Right ventricle myocardium inferior (tissue), 1 donor: Measurements from ENCODE around the gene GYS1. TPM values are rescaled to one million over a fixed set of nuclear protein-coding genes. Genes with fewer than 3 reads are reported as not detected.
A peak's percentile ranks its signal among the peaks of the same experiment; 100 is the strongest.
"Not testable (repeated sequence)": the region's sequence is repeated elsewhere in the genome, so short reads cannot be mapped to it uniquely, and the experiment has no call there.

Experiments
- ATAC-seq: fragments of 200-7000 bp; cut with Tn5 transposase; one replicate; pipeline ENCODE4 v1.9.1; 2020; ENCODE audit warnings: mild to moderate bottlenecking, moderate library complexity
- DNase-seq: peaks from one replicate; pipeline ENCODE4 v3.0.0; 2021; ENCODE audit errors: missing footprints
- intact Hi-C: fragments of 100-400 bp; cut with DNase I; formaldehyde crosslinking; loops from one replicate; pipeline ENCODE4 v1.11.0; 2022
- total RNA-seq: library from RNA; stranded (reverse); fragmentation: NEBNext Ultra II Directional; extraction: Animal tissue kit (Norgen Biotek cat#: 25700); gene quantifications from one replicate; pipeline ENCODE4 v1.2.1, GENCODE V29; 2021
- donor health status: DM: no; HTN: yes; CAD: no; lungs with severe emphysema.

GYS1 gene
- total RNA-seq, 1 donor from 2014 or later = 99.1 TPM

- DNase-seq (peak; percentile 76), ATAC-seq (peak; percentile 64)
- intact Hi-C loops = loop anchor here (5.0 kb wide), 1 partner anchor 68 kb away; the partner anchor contains the start of gene SNRNP70
These were observed 26.3 kb upstream of the GYS1 start for GRCh38 chr19:49019242-49019932.

GRCh38 chr19:49018388-49019241 lies 25.5 kb upstream of the GYS1 start:
- intact Hi-C loops = loop anchor here (5.0 kb wide), 1 partner anchor 69 kb away; the partner anchor contains the start of gene SNRNP70
- not testable (repeated sequence) for ATAC-seq, DNase-seq

- DNase-seq (no peak), ATAC-seq (peak; percentile 57)
- intact Hi-C loops = loop anchor here (5.0 kb wide), 1 partner anchor 69 kb away; the partner anchor contains the start of gene SNRNP70
These were observed 24.7 kb upstream of the GYS1 start for GRCh38 chr19:49017666-49018351.

GRCh38 chr19:49017041-49017665 lies 24.0 kb upstream of the GYS1 start, which contains the start of gene LHB:
LHB (minus strand) TSS chr19:49017091; CDS start chr19:49017081, 10 bp downstream.
- no peak for ATAC-seq
- intact Hi-C loops = loop anchor here (5.0 kb wide), 1 partner anchor 70 kb away; the partner anchor contains the start of gene SNRNP70
- no peak for DNase-seq

GRCh38 chr19:49016067-49016839 lies 23.1 kb upstream of the GYS1 start:
- no peak for DNase-seq
- intact Hi-C loops = loop anchor here (5.0 kb wide), 1 partner anchor 71 kb away; the partner anchor contains the start of gene SNRNP70
- no peak for ATAC-seq

GRCh38 chr19:49014870-49015255 lies 21.8 kb upstream of the GYS1 start:
- DNase-seq = no peak
- intact Hi-C loops = loop anchor here (5.0 kb wide), 1 partner anchor 72 kb away; the partner anchor contains the start of gene SNRNP70
- ATAC-seq = no peak

- DNase-seq (no peak), ATAC-seq (no peak)
- intact Hi-C loops = no loop called here
These were observed 21.2 kb upstream of the GYS1 start for GRCh38 chr19:49014123-49014869.

- intact Hi-C loops = no loop called here
- ATAC-seq (no peak), DNase-seq (no peak)
These were observed 18.1 kb upstream of the GYS1 start for GRCh38 chr19:49011194-49011593.

- intact Hi-C loops = no loop called here
- DNase-seq = no peak
- no peak for ATAC-seq
These were observed 17.3 kb upstream of the GYS1 start for GRCh38 chr19:49010453-49010852.

- intact Hi-C loops = no loop called here
- DNase-seq (no peak), ATAC-seq (no peak)
These were observed 16.7 kb upstream of the GYS1 start for GRCh38 chr19:49009828-49010227.

- ATAC-seq = no peak
- intact Hi-C loops = no loop called here
These were observed 13.8 kb upstream of the GYS1 start for GRCh38 chr19:49006905-49007304.

GRCh38 chr19:49004964-49005614 lies 12.0 kb upstream of the GYS1 start:
- ATAC-seq = no peak
- no peak for DNase-seq
- intact Hi-C loops = no loop called here

More at GRCh38 chr19:49006905-49007304, 13.8 kb upstream of the GYS1 start:
- no peak for DNase-seq

GRCh38 chr19:49004133-49004532 lies 11.0 kb upstream of the GYS1 start:
- DNase-seq = no peak
- intact Hi-C loops = no loop called here

GRCh38 chr19:48999481-49000325 lies 6.6 kb upstream of the GYS1 start:
- ATAC-seq (peak; percentile 54), DNase-seq (no peak)
- intact Hi-C loops = no loop called here

More at GRCh38 chr19:49004133-49004532, 11.0 kb upstream of the GYS1 start:
- ATAC-seq = no peak

- intact Hi-C loops = no loop called here
- no peak for DNase-seq
- no peak for ATAC-seq
These were observed 4.9 kb upstream of the GYS1 start for GRCh38 chr19:48997972-48998371.

- intact Hi-C loops = no loop called here
These were observed 902 bp upstream of the GYS1 start for GRCh38 chr19:48994035-48994386.

More at GRCh38 chr19:48994035-48994386, 902 bp upstream of the GYS1 start:
- ATAC-seq = no peak
- no peak for DNase-seq
